Measurements from ENCODE around the gene RIMKLA. TPM values are rescaled to one million over a fixed set of nuclear protein-coding genes. Genes with fewer than 3 reads are reported as not detected.
A peak's percentile ranks its signal among the peaks of the same experiment; 100 is the strongest.

The RIMKLA gene
- total and polyA plus RNA-seq, 2 experiments from 2014 or later, result 4.1 to 6.6 TPM

- Histone ChIP-seq H3K4me1 (ENCODE audit: insufficient read depth) (peaks cover 13% of the 10 kb centered on the region), H3K36me3 (ENCODE audit: insufficient read depth) (no peaks in the 10 kb centered on the region), H3K9me2 (ENCODE audit: insufficient read depth) (no peaks in the 10 kb centered on the region), H3K4me3 (no peak overlapping the region), H3K79me2 (replicated peaks; ENCODE audit: insufficient read depth) (no peaks in the 10 kb centered on the region), H4K20me1 (replicated peaks; ENCODE audit: insufficient read depth) (no peaks in the 10 kb centered on the region), H2AFZ (peak overlapping the region; percentile 49; the same call in 1 of the 2 replicates), H3F3A (replicated peaks; ENCODE audit: low read depth) (no peaks in the 10 kb centered on the region), H3K27ac (ENCODE audit: low read depth) (no peak overlapping the region), H3K27me3 (ENCODE audit: insufficient read depth) (no peaks in the 10 kb centered on the region), H3K4me2 (no peak overlapping the region)
- no peak overlapping the region for H3K4me3 Mint-ChIP-seq
- DNase-seq (ENCODE audit: low spot score), result no peak
- TF ChIP-seq ZNF114 (CRISPR knock-in tag; IDR thresholded peaks at IDR 0.05) (no peak), CREB1 (CRISPR knock-in tag; IDR thresholded peaks at IDR 0.05; ENCODE audit: low read depth) (no peak), STAT1 (IDR thresholded peaks at IDR 0.05; ENCODE audit: unreplicated experiment) (no peak), ZNF462 (CRISPR knock-in tag; IDR thresholded peaks at IDR 0.05) (no peak), EZH2 (IDR thresholded peaks at IDR 0.05; ENCODE audit: low read depth, unreplicated experiment) (no peak), EZH2phosphoT487 (IDR thresholded peaks at IDR 0.05; ENCODE audit: unreplicated experiment) (no peak), POLR2AphosphoS5 (IDR thresholded peaks at IDR 0.05; ENCODE audit: low read depth) (no peak), ZNF331 (CRISPR knock-in tag; IDR thresholded peaks at IDR 0.05; ENCODE audit: low read depth) (no peak), JUNB (IDR thresholded peaks at IDR 0.05; ENCODE audit: unreplicated experiment) (no peak), ETS1 (IDR thresholded peaks at IDR 0.05) (no peak), REST (IDR thresholded peaks at IDR 0.05; ENCODE audit: unreplicated experiment) (no peak), NANOG (IDR thresholded peaks at IDR 0.05; ENCODE audit: borderline replicate concordance) (no peak), CTCF (conservative IDR thresholded peaks at IDR 0.05; ENCODE audit: low read depth in 2 of 2) (no peak)
- H3K4me1 Mint-ChIP-seq, result peaks cover 33% of the 10 kb centered on the region
- no peak for ATAC-seq
- H3K36me3 Mint-ChIP-seq (ENCODE audit: low read depth), result no peaks in the 10 kb centered on the region
- no peak overlapping the region for H3K27ac Mint-ChIP-seq
- no peaks in the 10 kb centered on the region for H3K9me3 Mint-ChIP-seq
- peaks cover 9% of the 10 kb centered on the region for H3K27me3 Mint-ChIP-seq (ENCODE audit: insufficient read depth, low read depth, poor library complexity)
Observed at GRCh38 chr1:42423681-42424080, 43.1 kb downstream of the RIMKLA start.

All from GM23338 (cell line).